VCaP (cell line): ENCODE results near the gene DENND2A.
"Not testable (repeated sequence)": the region's sequence is repeated elsewhere in the genome, so short reads cannot be mapped to it uniquely, and the experiment has no call there.

Experiments
- H3K27ac ChIP-seq: fragments of 450-650 bp; 2 replicates; pipeline ENCODE4 v1.5.1; 2017
- TF ChIP-seq, protein P1 (sequence below): fragments of 450-650 bp; conservative IDR thresholded peaks from 2 replicates; pipeline ENCODE4 v1.5.1; 2017; ENCODE audit warnings: mild to moderate bottlenecking, moderate library complexity

DENND2A gene

DNA sequence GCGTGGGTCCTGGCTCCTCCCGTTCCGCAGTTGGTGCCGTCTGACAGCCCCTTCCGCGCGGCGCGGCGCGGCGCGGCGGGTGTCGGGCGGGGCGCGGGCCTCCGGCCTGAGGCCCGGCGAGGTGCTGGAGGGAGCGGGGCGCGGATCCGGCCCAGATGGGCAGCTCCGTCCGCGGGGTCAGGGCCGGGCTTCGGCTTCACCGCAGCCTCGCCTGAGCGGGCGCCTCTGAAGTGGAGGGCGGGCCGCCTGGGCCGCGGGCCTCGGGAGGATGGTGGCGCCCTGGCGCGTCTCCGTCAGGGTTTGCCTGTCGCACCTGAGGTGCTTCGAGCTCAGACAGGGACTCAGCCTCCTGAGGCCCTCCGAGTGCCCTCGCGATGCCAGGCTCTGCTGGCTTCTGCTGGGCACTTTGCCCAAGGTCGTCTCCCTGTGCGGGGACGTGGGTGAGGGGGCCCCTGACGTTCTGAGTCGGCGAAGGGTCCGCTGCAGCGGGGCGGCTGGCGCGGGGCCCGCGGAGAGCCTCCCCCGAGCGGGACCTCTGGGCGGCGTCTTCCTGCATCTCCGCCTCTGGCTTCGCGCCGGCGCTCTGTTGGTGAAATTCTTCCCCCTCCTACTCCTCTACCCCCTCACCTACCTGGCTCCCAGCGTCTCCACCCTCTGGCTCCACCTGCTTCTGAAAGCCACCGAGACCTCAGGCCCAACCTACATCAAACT, 32.6 kb upstream of the DENND2A start:
- peak overlapping the region; percentile 99 for H3K27ac ChIP-seq
- TF ChIP-seq, protein P1, sequence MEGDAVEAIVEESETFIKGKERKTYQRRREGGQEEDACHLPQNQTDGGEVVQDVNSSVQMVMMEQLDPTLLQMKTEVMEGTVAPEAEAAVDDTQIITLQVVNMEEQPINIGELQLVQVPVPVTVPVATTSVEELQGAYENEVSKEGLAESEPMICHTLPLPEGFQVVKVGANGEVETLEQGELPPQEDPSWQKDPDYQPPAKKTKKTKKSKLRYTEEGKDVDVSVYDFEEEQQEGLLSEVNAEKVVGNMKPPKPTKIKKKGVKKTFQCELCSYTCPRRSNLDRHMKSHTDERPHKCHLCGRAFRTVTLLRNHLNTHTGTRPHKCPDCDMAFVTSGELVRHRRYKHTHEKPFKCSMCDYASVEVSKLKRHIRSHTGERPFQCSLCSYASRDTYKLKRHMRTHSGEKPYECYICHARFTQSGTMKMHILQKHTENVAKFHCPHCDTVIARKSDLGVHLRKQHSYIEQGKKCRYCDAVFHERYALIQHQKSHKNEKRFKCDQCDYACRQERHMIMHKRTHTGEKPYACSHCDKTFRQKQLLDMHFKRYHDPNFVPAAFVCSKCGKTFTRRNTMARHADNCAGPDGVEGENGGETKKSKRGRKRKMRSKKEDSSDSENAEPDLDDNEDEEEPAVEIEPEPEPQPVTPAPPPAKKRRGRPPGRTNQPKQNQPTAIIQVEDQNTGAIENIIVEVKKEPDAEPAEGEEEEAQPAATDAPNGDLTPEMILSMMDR: peak; percentile 12; the same call in 1 of the 2 replicates

DNA sequence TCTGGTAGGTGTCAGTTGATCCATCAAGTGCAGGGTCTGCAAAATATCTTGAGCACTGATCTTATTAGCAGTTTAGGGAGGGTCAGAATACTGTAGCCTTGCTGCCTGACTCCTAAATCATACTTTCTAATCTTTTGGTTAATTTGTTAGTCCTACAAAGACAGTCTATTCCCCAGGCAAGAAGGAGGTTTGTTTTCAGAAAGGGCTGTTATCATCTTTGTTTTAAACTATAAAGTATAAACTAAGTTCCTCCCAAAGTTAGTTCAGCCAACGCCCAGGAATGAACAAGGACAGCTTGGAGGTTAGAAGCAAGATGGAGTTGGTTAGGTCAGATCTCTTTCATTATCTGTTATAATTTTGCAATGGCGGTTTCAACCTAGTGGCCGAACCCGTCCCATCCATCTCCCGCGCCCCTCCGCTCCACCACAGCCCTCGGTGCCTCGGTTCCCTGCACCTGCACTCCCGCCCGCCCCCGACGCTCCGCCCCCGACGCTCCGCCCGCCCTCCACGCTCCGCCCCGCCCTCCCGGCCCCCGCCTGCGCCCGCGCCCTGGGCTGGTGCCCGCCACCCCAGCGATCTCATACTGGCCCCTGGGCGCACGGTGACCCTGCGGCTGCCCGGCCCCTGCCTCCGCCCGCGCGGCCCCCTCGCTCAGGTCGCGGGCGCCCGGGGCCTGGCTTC, 31.9 kb upstream of the DENND2A start, which contains the start of gene ADCK2:
TSS of gene ADCK2 (plus strand) at position 564 of the 681 bp plus-strand sequence. CDS start 386 bp downstream, outside the sequence.
- TF ChIP-seq, protein P1: no peak
- H3K27ac ChIP-seq: peak within 1 kb of the TSS; percentile 99

DNA sequence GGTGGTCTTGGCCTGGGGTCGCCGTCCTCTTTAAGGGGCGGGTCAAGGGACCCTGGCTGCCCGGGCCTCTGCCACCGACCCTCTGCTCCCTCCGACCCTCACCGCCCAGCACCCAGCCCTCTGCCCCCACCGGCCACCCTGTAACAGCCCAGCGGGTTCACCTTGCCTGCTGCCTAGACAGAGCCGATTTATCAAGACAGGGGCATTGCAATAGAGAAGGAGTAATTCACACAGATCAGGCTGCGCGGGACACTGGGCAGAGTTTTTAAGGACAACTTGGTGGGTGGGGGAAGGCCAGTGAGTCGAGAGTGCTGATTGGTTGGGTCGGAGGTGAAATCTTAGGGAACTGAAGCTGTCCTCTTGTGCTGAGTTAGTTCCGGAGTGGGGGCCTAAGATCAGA, 31.4 kb upstream of the DENND2A start:
- H3K27ac ChIP-seq: peak overlapping the region; percentile 99

DNA sequence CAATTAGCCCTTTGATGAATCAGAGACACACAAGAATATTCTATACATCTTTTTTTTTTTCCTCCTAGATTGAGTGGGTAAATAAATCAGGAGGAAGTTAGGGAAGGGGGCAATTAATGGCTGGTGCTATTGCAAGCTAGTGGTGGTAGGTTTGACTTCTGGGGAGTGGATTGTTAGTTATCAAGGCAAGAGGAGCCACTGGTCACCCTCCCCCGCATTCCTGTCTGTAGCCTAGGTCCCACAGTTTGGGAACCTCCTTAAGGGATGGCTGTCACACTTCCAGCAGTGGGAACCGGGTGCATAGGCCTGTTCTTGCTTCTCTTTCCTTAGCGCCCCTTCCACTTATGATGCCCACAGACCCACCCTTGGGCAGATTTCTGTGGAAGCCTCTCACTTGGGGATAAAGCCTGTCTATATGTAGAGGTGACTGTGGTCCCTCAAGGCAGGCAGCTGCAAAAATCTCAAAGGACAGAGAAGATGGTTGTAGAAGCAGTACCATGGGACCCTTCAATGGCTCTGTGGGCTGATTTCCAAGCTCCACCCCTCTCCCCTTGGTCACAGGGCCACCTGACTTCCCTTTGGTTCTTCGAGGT, 29.8 kb upstream of the DENND2A start:
- TF ChIP-seq, protein P1: no peak
- H3K27ac ChIP-seq: no peak overlapping the region

More for the DNA sequence above, 31.4 kb upstream of the DENND2A start:
- TF ChIP-seq, protein P1: no peak

DNA sequence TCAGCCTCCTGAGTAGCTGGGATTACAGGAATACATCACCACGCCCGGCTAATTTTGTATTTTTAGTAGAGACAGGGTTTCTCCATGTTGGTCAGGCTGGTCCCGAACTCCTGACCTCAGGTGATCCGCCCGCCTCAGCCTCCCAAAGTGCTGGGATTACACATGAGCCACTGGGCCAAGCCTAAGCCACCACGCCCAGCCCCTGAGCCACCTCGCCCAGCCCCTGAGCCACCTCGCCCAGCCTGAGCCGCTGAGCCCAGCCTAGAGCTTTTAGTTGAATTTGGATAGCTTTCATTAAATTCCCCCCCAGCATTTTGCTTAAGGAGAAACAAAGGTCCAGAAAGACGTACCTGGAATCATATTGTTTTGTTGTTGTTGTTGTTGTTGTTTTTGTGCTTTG, 29.2 kb upstream of the DENND2A start:
- not testable (repeated sequence) for H3K27ac ChIP-seq

DNA sequence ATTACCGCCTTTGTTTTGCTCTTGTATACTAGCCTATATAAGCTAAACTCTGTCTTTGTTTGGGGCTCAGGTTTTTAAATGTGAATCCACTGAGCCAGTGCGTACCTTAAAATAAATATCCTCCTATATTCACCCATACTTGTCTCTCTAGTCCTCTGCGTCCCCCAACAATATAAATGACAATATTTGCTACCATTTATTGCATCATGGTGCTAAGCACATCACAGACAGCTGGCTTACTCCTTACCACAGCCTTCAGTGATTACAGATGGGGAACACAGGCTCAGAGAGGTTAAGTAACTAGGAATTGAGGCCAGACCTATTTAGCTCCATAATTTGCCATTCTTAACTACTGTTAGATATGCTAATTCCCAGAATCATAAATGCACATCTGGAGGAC, 28.7 kb upstream of the DENND2A start:
- TF ChIP-seq, protein P1: no peak
- H3K27ac ChIP-seq: no peak overlapping the region

DNA sequence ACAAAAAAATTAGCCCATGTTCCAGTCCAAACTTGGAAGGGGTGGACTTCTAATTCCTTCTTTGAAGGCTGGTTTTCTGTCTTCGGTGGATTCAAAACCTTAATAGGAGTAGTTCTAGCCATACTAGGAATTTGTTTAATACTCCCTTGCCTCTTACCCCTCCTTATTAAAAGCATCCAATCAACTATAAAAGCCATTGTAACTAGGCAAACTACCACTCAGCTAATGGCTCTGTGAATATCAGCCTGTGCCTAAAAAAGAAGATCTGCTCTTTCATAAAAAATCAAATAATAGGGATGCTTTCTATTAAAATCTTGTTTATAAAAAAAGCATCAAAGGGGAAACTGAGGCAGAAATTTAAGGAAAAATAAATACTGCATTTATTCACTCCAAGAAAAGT, 28.0 kb upstream of the DENND2A start:
- TF ChIP-seq, protein P1: no peak
- no peak overlapping the region for H3K27ac ChIP-seq

DNA sequence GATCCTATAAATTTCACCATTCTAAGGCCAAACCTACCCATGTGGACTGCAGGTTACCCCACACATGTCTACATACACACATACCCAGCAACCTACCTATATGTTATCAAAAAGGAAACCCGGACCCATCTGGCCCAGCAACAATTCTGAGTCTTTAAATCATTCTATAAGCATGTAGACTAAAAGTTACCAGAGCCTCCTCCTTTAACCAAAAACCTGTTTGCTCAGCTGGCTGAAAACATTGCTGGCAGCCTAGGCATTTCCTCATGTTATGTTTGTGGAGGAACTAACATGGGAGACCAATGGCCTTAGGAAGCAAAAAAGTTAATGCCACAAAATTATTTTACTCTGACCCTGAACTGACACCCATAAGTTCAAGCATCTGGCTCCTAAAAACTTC, 26.9 kb upstream of the DENND2A start:
- peak overlapping the region; percentile 31 for H3K27ac ChIP-seq
- TF ChIP-seq, protein P1: no peak

DNA sequence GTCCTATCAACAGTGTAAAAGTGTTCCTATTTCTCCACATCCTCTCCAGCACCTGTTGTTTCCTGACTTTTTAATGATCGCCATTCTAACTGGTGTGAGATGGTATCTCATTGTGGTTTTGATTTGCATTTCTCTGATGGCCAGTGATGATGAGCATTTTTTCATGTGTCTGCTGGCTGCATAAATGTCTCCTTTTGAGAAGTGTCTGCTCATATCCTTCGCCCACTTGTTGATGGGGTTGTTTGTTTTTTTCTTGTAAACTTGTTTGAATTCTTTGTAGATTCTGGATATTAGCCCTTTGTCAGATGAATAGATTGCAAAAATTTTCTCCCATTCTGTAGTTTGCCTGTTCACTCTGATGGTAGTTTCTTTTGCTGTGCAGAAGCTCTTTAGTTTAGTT, 22.3 kb upstream of the DENND2A start:
- not testable (repeated sequence) for H3K27ac ChIP-seq
